Measurements from ENCODE around the gene PKN1. TPM values are rescaled to one million over a fixed set of nuclear protein-coding genes. Genes with fewer than 3 reads are reported as not detected.
"Not testable (repeated sequence)": the region's sequence is repeated elsewhere in the genome, so short reads cannot be mapped to it uniquely, and the experiment has no call there.

PKN1 gene
- total RNA-seq, 4 donors from 2014 or later: 13.2 to 30.9 (median 16.4) TPM

- 82 to 83% methylated on average over 29 to 30 of the region's 30 CpGs for whole genome bisulfite sequencing, 2 donors
- no peak for DNase-seq (ENCODE audit: low spot score in 2 of 2)
- intact Hi-C loops (cut with DNase I; ENCODE audit: low total_unique reads): no loop called here
- H3K4me3 ChIP-seq (ENCODE audit: low read depth, poor library complexity, severe bottlenecking): no peak overlapping the region
- TF ChIP-seq POLR2A (IDR thresholded peaks at IDR 0.05): no peak
- no peak for TF ChIP-seq CTCF (IDR thresholded peaks at IDR 0.05)
Observed at GRCh38 chr19:14450168-14450874, 17.2 kb downstream of the PKN1 start.

- DNase-seq (ENCODE audit: low spot score in 2 of 2): no peak
- intact Hi-C loops (cut with DNase I; ENCODE audit: low total_unique reads): no loop called here
- no peak overlapping the region for H3K4me3 ChIP-seq (ENCODE audit: low read depth, poor library complexity, severe bottlenecking)
- WGBS, 2 donors: 99% methylated on average over 15 to 19 of the region's 19 CpGs
- TF ChIP-seq POLR2A (IDR thresholded peaks at IDR 0.05): no peak
- no peak for TF ChIP-seq CTCF (IDR thresholded peaks at IDR 0.05)
Observed at GRCh38 chr19:14450876-14451275, 17.8 kb downstream of the PKN1 start.

- intact Hi-C loops (cut with DNase I; ENCODE audit: low total_unique reads); DNase-seq (ENCODE audit: low spot score in 2 of 2); H3K4me3 ChIP-seq (ENCODE audit: low read depth, poor library complexity, severe bottlenecking): not testable (repeated sequence)
- 95 to 96% methylated on average over 3 of the region's 3 CpGs for WGBS, 2 donors
Observed at GRCh38 chr19:14452303-14452702, 19.2 kb downstream of the PKN1 start.

GRCh38 chr19:14459703-14460102 is 26.6 kb downstream of the PKN1 start:
- 78 to 86% methylated on average over 5 of the region's 5 CpGs for WGBS, 2 donors
- H3K4me3 ChIP-seq (ENCODE audit: low read depth, poor library complexity, severe bottlenecking): no peak overlapping the region
- TF ChIP-seq POLR2A (IDR thresholded peaks at IDR 0.05) (no peak), CTCF (IDR thresholded peaks at IDR 0.05) (no peak)
- no peak for DNase-seq (ENCODE audit: low spot score in 2 of 2)
- intact Hi-C loops (cut with DNase I; ENCODE audit: low total_unique reads): no loop called here

- DNase-seq (ENCODE audit: low spot score in 2 of 2): no peak
- no peak overlapping the region for H3K4me3 ChIP-seq (ENCODE audit: low read depth, poor library complexity, severe bottlenecking)
- intact Hi-C loops (cut with DNase I; ENCODE audit: low total_unique reads): no loop called here
- WGBS, 2 donors: 91 to 97% methylated on average over 2 of the region's 2 CpGs
- TF ChIP-seq CTCF (IDR thresholded peaks at IDR 0.05): no peak
- no peak for TF ChIP-seq POLR2A (IDR thresholded peaks at IDR 0.05)
Observed at GRCh38 chr19:14460935-14461334, 27.8 kb downstream of the PKN1 start.

GRCh38 chr19:14462401-14462800 is 29.3 kb downstream of the PKN1 start:
- DNase-seq (ENCODE audit: low spot score in 2 of 2); intact Hi-C loops (cut with DNase I; ENCODE audit: low total_unique reads); H3K4me3 ChIP-seq (ENCODE audit: low read depth, poor library complexity, severe bottlenecking): not testable (repeated sequence)
- WGBS, 2 donors: 94% methylated on average over 7 of the region's 7 CpGs

GRCh38 chr19:14463747-14464146 is 30.6 kb downstream of the PKN1 start:
- no peak for DNase-seq (ENCODE audit: low spot score in 2 of 2)
- no peak for TF ChIP-seq POLR2A (IDR thresholded peaks at IDR 0.05)
- no peak for TF ChIP-seq CTCF (IDR thresholded peaks at IDR 0.05)
- WGBS, 2 donors: 71 to 88% methylated on average over 17 to 21 of the region's 21 CpGs
- intact Hi-C loops (cut with DNase I; ENCODE audit: low total_unique reads): no loop called here
- no peak overlapping the region for H3K4me3 ChIP-seq (ENCODE audit: low read depth, poor library complexity, severe bottlenecking)
